ENCODE results near the gene CIDEB. TPM values are rescaled to one million over a fixed set of nuclear protein-coding genes. Genes with fewer than 3 reads are reported as not detected.

Gene CIDEB
- total and polyA plus RNA-seq, 2 of the 4 experiments (the other 2 are of a cell fraction), result under 0.01 to 0.19 TPM

GRCh38 chr14:24348186-24348585 is 40.4 kb upstream of the CIDEB start:
- no peak for ATAC-seq (ENCODE audit: low read depth)
- H3K36me3 ChIP-seq (ENCODE audit: control insufficient read depth, insufficient read depth, low read length), result no peaks in the 10 kb centered on the region
- H4K91ac ChIP-seq (ENCODE audit: insufficient read depth, low read depth, low read length), result no peak overlapping the region
- no peak overlapping the region for H3K14ac ChIP-seq (replicated peaks; ENCODE audit: low read depth, low read length)
- H2BK20ac ChIP-seq (ENCODE audit: low read depth, low read length), result no peak overlapping the region
- ChIA-PET POLR2A (ENCODE audit: unreplicated experiment) (no interaction called here), CTCF (interaction anchor here (0.5 to 1.2 kb wide), 4 partner anchors 11 to 81 kb away, joined by 3 to 7 read pairs (median 5); no protein-coding TSS in a partner anchor)
- H4K5ac ChIP-seq (ENCODE audit: low read depth, low read length), result no peak overlapping the region
- H2AK9ac ChIP-seq (replicated peaks; ENCODE audit: low read depth, low read length, poor library complexity), result no peak overlapping the region
- H3K4me2 ChIP-seq (ENCODE audit: low read depth, low read length), result no peak overlapping the region
- H3K79me1 ChIP-seq (ENCODE audit: low read depth in 1 of 2, low read length in 2 of 2), result no peaks in the 10 kb centered on the region
- H2AK5ac ChIP-seq (ENCODE audit: low read depth, low read length), result no peak overlapping the region
- H2BK5ac ChIP-seq (ENCODE audit: low read depth, low read length, poor library complexity, severe bottlenecking), result no peak overlapping the region
- H2AFZ ChIP-seq (replicated peaks; ENCODE audit: low read length, poor library complexity), result no peak overlapping the region
- intact Hi-C loops (cut with micrococcal nuclease) (no loop called here), dilution Hi-C loops (cut with HindIII; ENCODE audit: low sequenced_read_pairs, unreplicated experiment) (no loop called here), in situ Hi-C loops (cut with MboI; ENCODE audit: low sequenced_read_pairs) (no loop called here)
- H3K9me1 ChIP-seq (ENCODE audit: insufficient read depth, low read length), result no peaks in the 10 kb centered on the region
- H3K9me3 ChIP-seq (ENCODE audit: control insufficient read depth, insufficient read depth, low read length), result no peaks in the 10 kb centered on the region
- no peak overlapping the region for H2BK120ac ChIP-seq (ENCODE audit: low read depth, low read length)
- no peak for DNase-seq
- peaks cover 5% of the 10 kb centered on the region for H3K4me1 ChIP-seq (ENCODE audit: control insufficient read depth, insufficient read depth, low read length)
- H3K27ac ChIP-seq (ENCODE audit: insufficient read depth, low read length), result no peak overlapping the region
- no peak overlapping the region for H3K9ac ChIP-seq (ENCODE audit: low read depth, low read length)
- H4K20me1 ChIP-seq (ENCODE audit: insufficient read depth, low read length), result no peaks in the 10 kb centered on the region
- no peak overlapping the region for H4K8ac ChIP-seq (ENCODE audit: low read depth in 2 of 2, low read length in 2 of 2)
- no peak overlapping the region for H3K4me3 ChIP-seq (ENCODE audit: insufficient read depth, low read depth, low read length)
- no peak overlapping the region for H3K4ac ChIP-seq (ENCODE audit: low read depth, low read length)
- H3K18ac ChIP-seq (ENCODE audit: low read depth, low read length), result no peak overlapping the region
- no peak overlapping the region for H2BK15ac ChIP-seq (ENCODE audit: low read depth, low read length)
- H3K27me3 ChIP-seq (ENCODE audit: control insufficient read depth, insufficient read depth, low read length), result peaks cover 39% of the 10 kb centered on the region
- H3K23ac ChIP-seq (ENCODE audit: low read depth, low read length), result no peak overlapping the region
- TF ChIP-seq USF2 (IDR thresholded peaks at IDR 0.05; ENCODE audit: low read depth, low read length), result no peak
- TF ChIP-seq FOS (IDR thresholded peaks at IDR 0.05; ENCODE audit: low read depth, low read length), result no peak
- no peak for TF ChIP-seq CEBPB (IDR thresholded peaks at IDR 0.05; ENCODE audit: low read depth, low read length)
- TF ChIP-seq MAFK (IDR thresholded peaks at IDR 0.05; ENCODE audit: low read depth, low read length), result no peak
- H3K56ac ChIP-seq (ENCODE audit: extremely low read depth, insufficient read depth, low read length), result no peak overlapping the region
- no TSS peak for BruUV-seq (replicated peaks)
- no CpG with 5 or more reads among the region's 2 CpGs for WGBS, 2 experiments (ENCODE audit: extremely low coverage in 2 of 2, insufficient read length in 1 of 2)
